K562 (cell line): Measurements from ENCODE around the gene SPTY2D1. TPM values are rescaled to one million over a fixed set of nuclear protein-coding genes. Genes with fewer than 3 reads are reported as not detected.

ENCODE experiments used
- BCL6 ChIP-seq: fragments of 250-450 bp; sonication (Bioruptor Pico); IDR thresholded peaks from 2 replicates; pipeline ENCODE4 v1.4.0; 2020
- CLOCK ChIP-seq: fragments of 250-450 bp; sonication (Bioruptor Pico); IDR thresholded peaks from 2 replicates; pipeline ENCODE4 v1.4.0; 2020; ENCODE audit warnings: mild to moderate bottlenecking, moderate library complexity, borderline replicate concordance
- HNRNPL ChIP-seq: fragments of 200-400 bp; formaldehyde crosslinking; IDR thresholded peaks from 2 replicates; pipeline ENCODE4 v1.6.1; 2017; ENCODE audit warnings: low read depth, mild to moderate bottlenecking, low read length
- MITF ChIP-seq: IDR thresholded peaks from 2 replicates; pipeline ENCODE4 v1.6.1; 2014; ENCODE audit warnings: antibody characterized with exemption
- ZBTB11 ChIP-seq, 3 experiments: fragments of 200-800 bp in 1 of 3; fragments of 250-450 bp in 1 of 3; fragments of 450-650 bp in 1 of 3; sonication (Bioruptor Pico) in 1 of 3; sonication (Bioruptor generic) in 1 of 3; formaldehyde crosslinking in 1 of 3; IDR thresholded peaks; 2 replicates each; pipeline versions ENCODE4 v1.6.1 to v1.8.0; 2016 to 2022; ENCODE audit warnings: mild to moderate bottlenecking in 2 of 3, missing genetic modification characterization in 2 of 3, missing compliant biosample characterization in 1 of 3, moderate library complexity in 1 of 3
- ZNF518B ChIP-seq: fragments of 250-450 bp; sonication (Bioruptor Pico); IDR thresholded peaks from 2 replicates; pipeline ENCODE4 v1.5.0; 2021; ENCODE audit warnings: mild to moderate bottlenecking, moderate library complexity
- polyA plus RNA-seq, 8 experiments: library from polyadenylated mRNA; depleted of rRNA in 4 of 8; stranded (reverse) in 5 of 8; unstranded in 3 of 8; fragments of >200 nt; fragmentation: Nextera tagmentation in 2 of 8; fragmentation: Illumina TruSeq in 1 of 8; extraction: Ambion mirVana in 2 of 8; extraction: Trizol in 1 of 8; gene quantifications; 2 replicates each; pipeline versions ENCODE4 v1.2.1 to v1.2.3, GENCODE V29; 2011 to 2014; ENCODE audit warnings: inconsistent platforms in 1 of 8, missing spikeins in 1 of 8
- total RNA-seq, 7 experiments: library from RNA; depleted of rRNA in 6 of 7; stranded (reverse); fragments of >200 nt in 6 of 7; fragmentation: Illumina TruSeq in 2 of 7; extraction: Trizol in 2 of 7; gene quantifications; 2 replicates each; pipeline versions ENCODE4 v1.2.1 to v1.2.3, GENCODE V29; 2011 to 2021; ENCODE audit warnings: low replicate concordance in 1 of 7

Gene SPTY2D1
- total and polyA plus RNA-seq, 9 of the 15 experiments (the other 6 are each of a cell fraction or from before 2014, with no cell fraction given) = 3.2 to 32.1 (median 12.9) TPM

GRCh38 chr11:18575361-18575760 is 58.8 kb downstream of the SPTY2D1 start (continued):
- TF ChIP-seq ZNF518B (CRISPR knock-in tag) = no peak
- TF ChIP-seq ZBTB11 (CRISPR knock-in tag; IDR thresholded peaks at IDR 0.05) = no peak
- TF ChIP-seq HNRNPL = no peak
- no peak for TF ChIP-seq CLOCK
- no peak for TF ChIP-seq MITF
- TF ChIP-seq BCL6 = no peak
